IMR-90 (cell line): ENCODE measurements around the gene MOB3A. TPM values are rescaled to one million over a fixed set of nuclear protein-coding genes. Genes with fewer than 3 reads are reported as not detected.

ENCODE experiments used
- ATAC-seq: fragments of 200-7000 bp; cut with Tn5 transposase; 2 replicates; pipeline ENCODE4 v1.9.1; 2020; ENCODE audit warnings: low read depth, mild to moderate bottlenecking, moderate library complexity
- BruUV-seq: library from RNA; stranded (reverse); fragments of 400-500 nt; replicated peaks from 2 replicates; lab custom pipeline; 2021; lab: Mats Ljungman, UMichigan
- CTCF ChIA-PET: fragments of 300-600 bp; formaldehyde crosslinking; extraction: SDS; loops from one replicate; lab custom pipeline; 2021; ENCODE audit warnings: antibody characterized with exemption; lab: Yijun Ruan, JAX
- POLR2A ChIA-PET: fragments of 300-600 bp; sonication (Branson Sonifier 250); formaldehyde crosslinking; loops from one replicate; lab custom pipeline; 2022; ENCODE audit warnings: antibody characterized with exemption; ENCODE audit not compliant: unreplicated experiment; lab: Charles Lee
- DNase-seq: peaks from one replicate; pipeline ENCODE4 v3.0.0; 2013
- H2AFZ ChIP-seq: replicated peaks from 2 replicates; pipeline ENCODE3; 2013; ENCODE audit warnings: low read length, mild to moderate bottlenecking; ENCODE audit not compliant: poor library complexity
- H2AK5ac ChIP-seq: 2 replicates; pipeline ENCODE4 v1.6.1; 2013; ENCODE audit warnings: low read depth, low read length, inconsistent platforms
- H2AK9ac ChIP-seq: replicated peaks from 2 replicates; pipeline ENCODE3; 2013; ENCODE audit warnings: mild to moderate bottlenecking, low read depth, low read length, moderate library complexity; ENCODE audit not compliant: poor library complexity
- H2BK120ac ChIP-seq: 2 replicates; pipeline ENCODE4 v1.6.1; 2013; ENCODE audit warnings: low read depth, low read length, inconsistent platforms
- H2BK15ac ChIP-seq: 3 replicates; pipeline ENCODE4 v1.6.1; 2013; ENCODE audit warnings: low read depth, low read length, inconsistent platforms
- H2BK20ac ChIP-seq: 2 replicates; pipeline ENCODE4 v1.6.1; 2013; ENCODE audit warnings: low read depth, mild to moderate bottlenecking, inconsistent platforms, low read length, moderate library complexity
- H2BK5ac ChIP-seq: 2 replicates; pipeline ENCODE4 v1.6.1; 2013; ENCODE audit warnings: mild to moderate bottlenecking, low read depth, low read length, inconsistent platforms; ENCODE audit not compliant: poor library complexity, severe bottlenecking
- H3K14ac ChIP-seq: replicated peaks from 2 replicates; pipeline ENCODE4 v1.6.1; 2013; ENCODE audit warnings: low read depth, low read length, inconsistent platforms
- H3K18ac ChIP-seq: 2 replicates; pipeline ENCODE4 v1.6.1; 2013; ENCODE audit warnings: low read depth, low read length, control low read depth
- H3K23ac ChIP-seq: 2 replicates; pipeline ENCODE4 v1.6.1; 2013; ENCODE audit warnings: low read depth, low read length, inconsistent platforms
- H3K27ac ChIP-seq: 2 replicates; pipeline ENCODE4 v1.5.1; 2013; ENCODE audit warnings: mild to moderate bottlenecking, control low read depth, low read length; ENCODE audit not compliant: insufficient read depth
- H3K27me3 ChIP-seq: 2 replicates; pipeline ENCODE4 v1.6.1; 2013; ENCODE audit warnings: low read length; ENCODE audit not compliant: control insufficient read depth, insufficient read depth
- H3K36me3 ChIP-seq: 2 replicates; pipeline ENCODE4 v1.6.1; 2013; ENCODE audit warnings: low read length, mixed read lengths; ENCODE audit not compliant: control insufficient read depth, insufficient read depth
- H3K4ac ChIP-seq: 2 replicates; pipeline ENCODE4 v1.6.1; 2013; ENCODE audit warnings: low read depth, low read length, inconsistent platforms
- H3K4me1 ChIP-seq: 2 replicates; pipeline ENCODE4 v1.6.1; 2013; ENCODE audit warnings: low read length, mixed read lengths; ENCODE audit not compliant: control insufficient read depth, insufficient read depth
- H3K4me2 ChIP-seq: 2 replicates; pipeline ENCODE4 v1.6.1; 2013; ENCODE audit warnings: low read depth, mild to moderate bottlenecking, control low read depth, low read length, moderate library complexity
- H3K4me3 ChIP-seq: 2 replicates; pipeline ENCODE4 v1.5.1; 2013; ENCODE audit warnings: low read depth, mild to moderate bottlenecking, control low read depth, low read length, moderate library complexity; ENCODE audit not compliant: insufficient read depth
- H3K56ac ChIP-seq: 2 replicates; pipeline ENCODE4 v1.6.1; 2013; ENCODE audit warnings: low read length, inconsistent platforms; ENCODE audit not compliant: insufficient read depth; ENCODE audit errors: extremely low read depth
- H3K79me1 ChIP-seq, 2 experiments: 2 replicates each; pipeline ENCODE4 v1.6.1; 2013; ENCODE audit warnings: low read length in 2 of 2, inconsistent platforms in 1 of 2, low read depth in 1 of 2
- H3K9ac ChIP-seq: 2 replicates; pipeline ENCODE4 v1.6.1; 2013; ENCODE audit warnings: low read depth, low read length, control low read depth
- H3K9me1 ChIP-seq: 2 replicates; pipeline ENCODE4 v1.6.1; 2013; ENCODE audit warnings: low read length, inconsistent platforms; ENCODE audit not compliant: insufficient read depth
- H3K9me3 ChIP-seq: 2 replicates; pipeline ENCODE4 v1.6.1; 2013; ENCODE audit warnings: low read length; ENCODE audit not compliant: control insufficient read depth, insufficient read depth
- H4K20me1 ChIP-seq: 2 replicates; pipeline ENCODE4 v1.6.1; 2013; ENCODE audit warnings: low read length, inconsistent platforms; ENCODE audit not compliant: insufficient read depth
- H4K5ac ChIP-seq: 2 replicates; pipeline ENCODE4 v1.6.1; 2013; ENCODE audit warnings: mild to moderate bottlenecking, low read depth, low read length, control low read depth
- H4K8ac ChIP-seq, 2 experiments: 2 replicates each; pipeline ENCODE4 v1.6.1; 2013; ENCODE audit warnings: low read depth in 2 of 2, low read length in 2 of 2, control low read depth in 1 of 2, inconsistent platforms in 1 of 2
- H4K91ac ChIP-seq: 2 replicates; pipeline ENCODE4 v1.6.1; 2013; ENCODE audit warnings: low read depth, low read length, inconsistent platforms; ENCODE audit not compliant: insufficient read depth
- FOS ChIP-seq: fragments of 150-350 bp; IDR thresholded peaks from 2 replicates; pipeline ENCODE4 v1.6.1; 2016; ENCODE audit warnings: low read depth, low read length
- MAFK ChIP-seq: IDR thresholded peaks from 2 replicates; pipeline ENCODE4 v1.6.1; 2012; ENCODE audit warnings: low read depth, low read length, improper control_type of control experiment
- MAZ ChIP-seq: IDR thresholded peaks from 2 replicates; pipeline ENCODE4 v1.6.1; 2012; ENCODE audit warnings: low read depth, mild to moderate bottlenecking, low read length, improper control_type of control experiment, moderate library complexity, borderline replicate concordance
- MXI1 ChIP-seq: IDR thresholded peaks from 2 replicates; pipeline ENCODE4 v1.6.1; 2012; ENCODE audit warnings: low read depth, mild to moderate bottlenecking, low read length, moderate library complexity, borderline replicate concordance
- NFE2L2 ChIP-seq: fragments of 150-350 bp; IDR thresholded peaks from 2 replicates; pipeline ENCODE4 v1.6.1; 2016; ENCODE audit warnings: low read depth, mild to moderate bottlenecking, low read length
- RCOR1 ChIP-seq: IDR thresholded peaks from 2 replicates; pipeline ENCODE4 v1.6.1; 2012; ENCODE audit warnings: mild to moderate bottlenecking, low read length, improper control_type of control experiment; ENCODE audit not compliant: insufficient replicate concordance
- WGBS, 2 experiments: methylation state at CpG; one replicate each; pipeline versions ENCODE4 v1.1.5 to v1.1.7; 2013; ENCODE audit warnings: missing lambda C conversion rate in 2 of 2; ENCODE audit not compliant: insufficient read length in 1 of 2; ENCODE audit errors: extremely low coverage in 2 of 2; 5-methylcytosine and 5-hydroxymethylcytosine counted together
- dilution Hi-C: fragments of 300-500 bp; cut with HindIII; formaldehyde crosslinking; loops from one replicate; pipeline ENCODE4 v1.14.3; 2018; ENCODE audit warnings: low sequenced_read_pairs; ENCODE audit not compliant: unreplicated experiment
- in situ Hi-C: fragments of 300-500 bp; cut with MboI; formaldehyde crosslinking; loops from 3 replicates; pipeline ENCODE4 v1.14.3; 2019; ENCODE audit warnings: low sequenced_read_pairs, inconsistent platforms, mixed read lengths
- intact Hi-C: fragments of 100-400 bp; cut with micrococcal nuclease; formaldehyde crosslinking; loops from 2 replicates; pipeline ENCODE4 v1.10.0; 2022
- polyA plus RNA-seq, 3 experiments: library from polyadenylated mRNA; depleted of rRNA; stranded (reverse); fragments of >200 nt; gene quantifications; 2 replicates each; pipeline ENCODE4 v1.2.3, GENCODE V29; 2012; ENCODE audit warnings: low replicate concordance in 1 of 3
- total RNA-seq: library from RNA; depleted of rRNA; stranded (reverse); fragments of >200 nt; gene quantifications from 2 replicates; pipeline ENCODE4 v1.2.3, GENCODE V29; 2012
- TF ChIP-seq, protein P1 (sequence below): fragments of 150-350 bp; IDR thresholded peaks from 2 replicates; pipeline ENCODE4 v1.6.1; 2017; ENCODE audit warnings: mild to moderate bottlenecking, antibody characterized with exemption, low read length, low read depth
- TF ChIP-seq, protein P2 (sequence below): conservative IDR thresholded peaks from 2 replicates; pipeline ENCODE4 v1.5.1; 2012; ENCODE audit warnings: mild to moderate bottlenecking, low read depth, low read length, improper control_type of control experiment

MOB3A gene
- total and polyA plus RNA-seq, 2 of the 4 experiments (the other 2 are of a cell fraction): 9.3 to 26.5 TPM

DNA sequence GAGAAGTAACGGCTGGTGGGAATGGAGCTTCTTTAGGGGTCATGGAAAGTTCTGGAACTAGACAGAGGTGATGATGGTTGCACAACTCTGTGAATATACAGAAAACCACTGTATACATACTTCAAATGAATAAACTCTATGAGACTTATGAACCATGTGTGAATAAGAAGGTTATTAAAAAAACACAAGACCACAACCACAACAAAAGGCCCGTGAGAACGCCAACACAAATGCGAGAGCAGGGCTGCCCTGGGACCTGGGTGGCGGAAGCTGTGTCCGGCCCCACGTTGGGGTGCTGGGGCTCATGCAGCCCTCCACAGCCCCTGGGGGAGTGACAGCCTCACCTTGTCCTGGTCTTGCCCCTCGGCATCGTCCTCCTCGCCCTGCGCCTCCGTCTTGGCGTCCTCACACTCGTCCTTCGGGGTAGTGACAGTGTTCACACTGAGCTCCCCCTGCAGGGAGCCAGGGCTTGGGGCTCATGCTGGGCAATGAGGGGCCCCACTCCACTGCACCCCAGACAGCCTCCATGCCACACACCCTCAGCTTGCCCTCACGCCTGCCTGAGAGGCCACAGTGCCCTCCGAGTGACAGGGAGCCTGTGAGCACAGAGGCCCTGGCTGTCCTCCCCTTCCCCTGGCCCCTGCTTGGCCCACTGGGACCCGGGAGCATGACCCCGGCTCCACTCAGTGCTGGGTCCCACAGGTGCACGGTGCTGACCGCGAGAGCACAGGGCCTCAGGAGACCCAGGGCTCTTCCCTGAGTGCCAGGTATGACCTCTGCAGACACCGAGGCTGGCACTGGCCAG lies 16.6 kb upstream of the MOB3A start:
- BruUV-seq: no TSS peak
- no peak overlapping the region for H4K91ac ChIP-seq
- no peak overlapping the region for H3K4ac ChIP-seq
- H2BK15ac ChIP-seq: no peak overlapping the region
- no peak overlapping the region for H2BK120ac ChIP-seq
- no peak overlapping the region for H2AK9ac ChIP-seq
- no peaks in the 10 kb centered on the region for H3K4me1 ChIP-seq
- H3K14ac ChIP-seq: no peak overlapping the region
- H3K36me3 ChIP-seq: peaks cover 96% of the 10 kb centered on the region
- POLR2A ChIA-PET: no interaction called here
- no peak overlapping the region for H3K23ac ChIP-seq
- DNase-seq (no peak), ATAC-seq (no peak)
- no peaks in the 10 kb centered on the region for H3K9me1 ChIP-seq
- H3K4me3 ChIP-seq: no peak overlapping the region
- H2BK5ac ChIP-seq: no peak overlapping the region
- no peak overlapping the region for H2AK5ac ChIP-seq
- dilution Hi-C loops (no loop called here), in situ Hi-C loops (no loop called here), intact Hi-C loops (no loop called here)
- no peaks in the 10 kb centered on the region for H3K9me3 ChIP-seq
- TF ChIP-seq MXI1: no peak
- TF ChIP-seq RCOR1: no peak
- TF ChIP-seq, protein P1, sequence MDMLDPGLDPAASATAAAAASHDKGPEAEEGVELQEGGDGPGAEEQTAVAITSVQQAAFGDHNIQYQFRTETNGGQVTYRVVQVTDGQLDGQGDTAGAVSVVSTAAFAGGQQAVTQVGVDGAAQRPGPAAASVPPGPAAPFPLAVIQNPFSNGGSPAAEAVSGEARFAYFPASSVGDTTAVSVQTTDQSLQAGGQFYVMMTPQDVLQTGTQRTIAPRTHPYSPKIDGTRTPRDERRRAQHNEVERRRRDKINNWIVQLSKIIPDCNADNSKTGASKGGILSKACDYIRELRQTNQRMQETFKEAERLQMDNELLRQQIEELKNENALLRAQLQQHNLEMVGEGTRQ: no peak
- TF ChIP-seq FOS: no peak
- TF ChIP-seq MAFK: no peak
- TF ChIP-seq MAZ: no peak
- TF ChIP-seq, protein P2, sequence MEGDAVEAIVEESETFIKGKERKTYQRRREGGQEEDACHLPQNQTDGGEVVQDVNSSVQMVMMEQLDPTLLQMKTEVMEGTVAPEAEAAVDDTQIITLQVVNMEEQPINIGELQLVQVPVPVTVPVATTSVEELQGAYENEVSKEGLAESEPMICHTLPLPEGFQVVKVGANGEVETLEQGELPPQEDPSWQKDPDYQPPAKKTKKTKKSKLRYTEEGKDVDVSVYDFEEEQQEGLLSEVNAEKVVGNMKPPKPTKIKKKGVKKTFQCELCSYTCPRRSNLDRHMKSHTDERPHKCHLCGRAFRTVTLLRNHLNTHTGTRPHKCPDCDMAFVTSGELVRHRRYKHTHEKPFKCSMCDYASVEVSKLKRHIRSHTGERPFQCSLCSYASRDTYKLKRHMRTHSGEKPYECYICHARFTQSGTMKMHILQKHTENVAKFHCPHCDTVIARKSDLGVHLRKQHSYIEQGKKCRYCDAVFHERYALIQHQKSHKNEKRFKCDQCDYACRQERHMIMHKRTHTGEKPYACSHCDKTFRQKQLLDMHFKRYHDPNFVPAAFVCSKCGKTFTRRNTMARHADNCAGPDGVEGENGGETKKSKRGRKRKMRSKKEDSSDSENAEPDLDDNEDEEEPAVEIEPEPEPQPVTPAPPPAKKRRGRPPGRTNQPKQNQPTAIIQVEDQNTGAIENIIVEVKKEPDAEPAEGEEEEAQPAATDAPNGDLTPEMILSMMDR: no peak
- no peak for TF ChIP-seq NFE2L2
- CTCF ChIA-PET: no interaction called here
- H2BK20ac ChIP-seq: no peak overlapping the region
- H2AFZ ChIP-seq: no peak overlapping the region
- H3K79me1 ChIP-seq: peaks cover 4 to 15% of the 10 kb centered on the region in 2 experiments; a peak in 2 of 4 replicates
- H4K5ac ChIP-seq: no peak overlapping the region
- no peak overlapping the region for H3K4me2 ChIP-seq
- no peak overlapping the region for H3K18ac ChIP-seq
- no peak overlapping the region for H3K9ac ChIP-seq
- no peak overlapping the region for H4K8ac ChIP-seq
- H3K27ac ChIP-seq: no peak overlapping the region
- H3K27me3 ChIP-seq: no peaks in the 10 kb centered on the region
- H3K56ac ChIP-seq: no peak overlapping the region
- 86% methylated on average over 13 of the region's 23 CpGs; no CpG with 5 or more reads in 1 of the 2 experiments for WGBS, 2 experiments
- peaks cover 7% of the 10 kb centered on the region for H4K20me1 ChIP-seq
